ENCODE results near the gene CDC37L1.
A peak's percentile ranks its signal among the peaks of the same experiment; 100 is the strongest.

The CDC37L1 gene

GRCh38 chr9:4679268-4680172 is at the start of gene CDC37L1:
TSS of gene CDC37L1 (plus strand) at chr9:4679569. CDS start at chr9:4679768, 199 bp downstream.
- peak within 1 kb of the TSS; percentile 75 for H3K4me3 ChIP-seq (ENCODE audit: control insufficient read depth, low read depth, low read length)
- TF ChIP-seq, protein P1, sequence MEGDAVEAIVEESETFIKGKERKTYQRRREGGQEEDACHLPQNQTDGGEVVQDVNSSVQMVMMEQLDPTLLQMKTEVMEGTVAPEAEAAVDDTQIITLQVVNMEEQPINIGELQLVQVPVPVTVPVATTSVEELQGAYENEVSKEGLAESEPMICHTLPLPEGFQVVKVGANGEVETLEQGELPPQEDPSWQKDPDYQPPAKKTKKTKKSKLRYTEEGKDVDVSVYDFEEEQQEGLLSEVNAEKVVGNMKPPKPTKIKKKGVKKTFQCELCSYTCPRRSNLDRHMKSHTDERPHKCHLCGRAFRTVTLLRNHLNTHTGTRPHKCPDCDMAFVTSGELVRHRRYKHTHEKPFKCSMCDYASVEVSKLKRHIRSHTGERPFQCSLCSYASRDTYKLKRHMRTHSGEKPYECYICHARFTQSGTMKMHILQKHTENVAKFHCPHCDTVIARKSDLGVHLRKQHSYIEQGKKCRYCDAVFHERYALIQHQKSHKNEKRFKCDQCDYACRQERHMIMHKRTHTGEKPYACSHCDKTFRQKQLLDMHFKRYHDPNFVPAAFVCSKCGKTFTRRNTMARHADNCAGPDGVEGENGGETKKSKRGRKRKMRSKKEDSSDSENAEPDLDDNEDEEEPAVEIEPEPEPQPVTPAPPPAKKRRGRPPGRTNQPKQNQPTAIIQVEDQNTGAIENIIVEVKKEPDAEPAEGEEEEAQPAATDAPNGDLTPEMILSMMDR (conservative IDR thresholded peaks at IDR 0.05; ENCODE audit: control insufficient read depth, insufficient read depth, low read depth, low read length), result peak; percentile 3
- DNase-seq (ENCODE audit: low read depth), result peak; percentile 93

- TF ChIP-seq, protein P1 (conservative IDR thresholded peaks at IDR 0.05; ENCODE audit: control insufficient read depth, insufficient read depth, low read depth, low read length), result peak; percentile 2
- DNase-seq (ENCODE audit: low read depth), result peak; percentile 2
- no peak overlapping the region for H3K4me3 ChIP-seq (ENCODE audit: control insufficient read depth, low read depth, low read length)
These were observed 48.5 kb upstream of the CDC37L1 start for GRCh38 chr9:4630836-4631235.

- TF ChIP-seq, protein P1 (conservative IDR thresholded peaks at IDR 0.05; ENCODE audit: control insufficient read depth, insufficient read depth, low read depth, low read length), result no peak
- no peak for DNase-seq (ENCODE audit: low read depth)
- H3K4me3 ChIP-seq (ENCODE audit: control insufficient read depth, low read depth, low read length), result no peak overlapping the region
These were observed 40.4 kb upstream of the CDC37L1 start for GRCh38 chr9:4638968-4639367.

DNA sequence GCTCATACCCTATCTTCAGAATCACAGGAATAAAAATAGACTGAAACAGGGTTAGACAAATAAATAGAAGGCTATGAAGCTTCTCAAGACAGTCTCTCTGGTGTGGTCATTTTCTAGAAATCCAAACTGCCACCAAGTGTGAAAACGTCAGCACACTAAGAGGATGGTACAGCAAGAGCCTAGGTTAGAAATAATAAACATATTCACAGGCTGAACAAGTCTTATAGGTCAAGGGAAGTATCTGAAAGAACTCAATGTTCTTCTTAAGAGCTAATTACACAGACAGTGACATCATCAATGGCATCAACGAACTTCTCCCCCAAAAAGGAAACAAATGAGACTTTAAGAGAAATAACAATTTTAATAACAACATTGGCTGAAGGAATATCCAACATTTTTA is 39.9 kb upstream of the CDC37L1 start:
- H3K4me3 ChIP-seq (ENCODE audit: control insufficient read depth, low read depth, low read length), result no peak overlapping the region
- no peak for DNase-seq (ENCODE audit: low read depth)
- TF ChIP-seq, protein P1 (conservative IDR thresholded peaks at IDR 0.05; ENCODE audit: control insufficient read depth, insufficient read depth, low read depth, low read length), result no peak

DNA sequence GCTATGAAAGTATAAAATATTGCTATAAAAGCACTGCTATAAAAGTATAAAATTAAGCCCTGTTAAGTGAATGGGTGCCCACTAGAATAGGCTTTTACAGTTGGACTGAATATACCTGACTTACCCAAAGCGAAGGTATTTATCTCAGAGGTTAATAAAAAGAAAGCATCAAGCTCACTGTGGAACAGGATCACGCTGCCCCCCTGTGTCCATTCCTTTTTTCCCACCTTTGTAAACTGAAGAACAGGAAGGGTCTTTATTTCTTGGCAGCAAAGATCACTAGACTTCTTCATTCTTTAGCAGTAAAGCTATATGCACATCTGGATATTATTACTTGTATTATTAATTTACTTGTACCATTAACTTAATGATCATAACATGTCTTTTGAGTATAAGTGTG is 39.3 kb upstream of the CDC37L1 start:
- TF ChIP-seq, protein P1 (conservative IDR thresholded peaks at IDR 0.05; ENCODE audit: control insufficient read depth, insufficient read depth, low read depth, low read length), result peak; percentile 58
- peak; percentile 35 for DNase-seq (ENCODE audit: low read depth)
- no peak overlapping the region for H3K4me3 ChIP-seq (ENCODE audit: control insufficient read depth, low read depth, low read length)

DNA sequence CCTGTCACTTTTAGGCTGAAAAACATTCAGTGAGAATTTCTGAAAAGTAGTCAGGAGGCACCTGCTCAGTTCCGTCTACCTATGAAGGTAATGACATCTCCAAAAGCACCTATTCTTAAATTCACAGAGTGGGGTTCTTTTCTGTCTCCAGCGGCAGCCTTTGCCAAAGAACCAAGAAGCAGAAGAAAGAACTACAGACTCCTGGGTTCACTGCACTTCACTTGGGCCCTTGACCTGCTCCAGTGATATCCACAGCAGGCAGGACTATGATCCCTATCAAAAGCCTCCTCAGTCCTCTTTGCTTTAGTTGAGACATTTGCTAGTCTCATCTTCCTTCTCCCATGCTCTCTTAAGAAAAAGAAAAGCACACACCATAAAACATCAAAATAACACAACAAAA is 37.0 kb upstream of the CDC37L1 start:
- TF ChIP-seq, protein P1 (conservative IDR thresholded peaks at IDR 0.05; ENCODE audit: control insufficient read depth, insufficient read depth, low read depth, low read length), result no peak
- H3K4me3 ChIP-seq (ENCODE audit: control insufficient read depth, low read depth, low read length), result no peak overlapping the region
- no peak for DNase-seq (ENCODE audit: low read depth)

All from fibroblast of mammary gland (primary cell).